ENCODE data around the gene ZFP36L1.

Gene ZFP36L1

GRCh38 chr14:68791902-68792677 lies 777 bp downstream of the ZFP36L1 start:
- no peak for TF ChIP-seq CTCF (conservative IDR thresholded peaks at IDR 0.05; ENCODE audit: low read depth, low read length)
- no peak for DNase-seq (ENCODE audit: low read depth)
- peak overlapping the region; percentile 100 for H3K4me3 ChIP-seq (ENCODE audit: low read length)

GRCh38 chr14:68791078-68791901 lies 1.6 kb downstream of the ZFP36L1 start:
- peak overlapping the region; percentile 100 for H3K4me3 ChIP-seq (ENCODE audit: low read length)
- DNase-seq (ENCODE audit: low read depth) = no peak
- TF ChIP-seq CTCF (conservative IDR thresholded peaks at IDR 0.05; ENCODE audit: low read depth, low read length) = no peak

- peak overlapping the region; percentile 100 for H3K4me3 ChIP-seq (ENCODE audit: low read length)
- no peak for TF ChIP-seq CTCF (conservative IDR thresholded peaks at IDR 0.05; ENCODE audit: low read depth, low read length)
- no peak for DNase-seq (ENCODE audit: low read depth)
Measured at GRCh38 chr14:68790644-68791077, 2.2 kb downstream of the ZFP36L1 start.

- TF ChIP-seq CTCF (conservative IDR thresholded peaks at IDR 0.05; ENCODE audit: low read depth, low read length) = no peak
- DNase-seq (ENCODE audit: low read depth) = no peak
- H3K4me3 ChIP-seq (ENCODE audit: low read length) = peak overlapping the region; percentile 100
Measured at GRCh38 chr14:68789821-68790643, 2.8 kb downstream of the ZFP36L1 start.

- peak; percentile 50 for DNase-seq (ENCODE audit: low read depth)
- H3K4me3 ChIP-seq (ENCODE audit: low read length) = peak overlapping the region; percentile 100
- peak; percentile 80 for TF ChIP-seq CTCF (conservative IDR thresholded peaks at IDR 0.05; ENCODE audit: low read depth, low read length)
Measured at GRCh38 chr14:68788996-68789820, 3.7 kb downstream of the ZFP36L1 start.

Data from retinal pigment epithelial cell (primary cell).